SK-N-SH (cell line): ENCODE data around the gene AMPH. TPM values are rescaled to one million over a fixed set of nuclear protein-coding genes. Genes with fewer than 3 reads are reported as not detected.

Experiments
- CTCF ChIA-PET: fragments of 300-600, 350-600 bp; formaldehyde crosslinking; extraction: SDS; loops from one replicate; lab custom pipeline; 2021; lab: Yijun Ruan, JAX
- POLR2A ChIA-PET: fragments of 350-600 bp; sonication (Branson Sonifier 250); formaldehyde crosslinking; extraction: SDS; loops from one replicate; lab custom pipeline; 2020; ENCODE audit warnings: antibody characterized with exemption, inconsistent platforms; lab: Yijun Ruan, JAX
- DNase-seq: peaks from one replicate; pipeline ENCODE4 v3.0.0; 2012
- H2AFZ ChIP-seq: fragments of 200-600 bp; sonication (generic); 2 replicates; pipeline ENCODE4 v1.8.1; 2016; ENCODE audit warnings: antibody characterized with exemption, mild to moderate bottlenecking, low read depth
- H3F3A ChIP-seq: fragments of 200-600 bp; sonication (generic); replicated peaks from 2 replicates; pipeline ENCODE3; 2016; ENCODE audit warnings: antibody characterized with exemption, mild to moderate bottlenecking; ENCODE audit not compliant: insufficient read depth
- H3K27ac ChIP-seq, 2 experiments: fragments of 200-500 bp in 1 of 2; fragments of 200-600 bp in 1 of 2; sonication (Bioruptor generic) in 1 of 2; sonication (generic), shearing (Covaris generic) in 1 of 2; 2 replicates each; pipeline versions ENCODE4 v1.5.1 to v1.6.1; 2014 to 2016; ENCODE audit warnings: low read depth in 2 of 2, inconsistent platforms in 1 of 2, low read length in 1 of 2, mild to moderate bottlenecking in 1 of 2, mixed read lengths in 1 of 2
- H3K27me3 ChIP-seq: fragments of 200-600 bp; sonication (generic), shearing (Covaris generic); 2 replicates; pipeline ENCODE4 v1.6.1; 2016; ENCODE audit warnings: mixed run types; ENCODE audit not compliant: insufficient read depth
- H3K36me3 ChIP-seq, 2 experiments: fragments of 200-500 bp in 1 of 2; fragments of 200-600 bp in 1 of 2; sonication (Bioruptor generic) in 1 of 2; sonication (generic) in 1 of 2; replicated peaks in 1 of 2; 2 replicates each; pipeline versions ENCODE3 to v1.5.1; 2014 to 2016; ENCODE audit warnings: low read length in 1 of 2, mild to moderate bottlenecking in 1 of 2; ENCODE audit not compliant: insufficient read depth in 2 of 2, control insufficient read depth in 1 of 2
- H3K4me1 ChIP-seq, 2 experiments: fragments of 200-500 bp in 1 of 2; fragments of 200-600 bp in 1 of 2; sonication (Bioruptor generic) in 1 of 2; sonication (generic), shearing (Covaris generic) in 1 of 2; 2 replicates each; pipeline versions ENCODE4 v1.5.1 to v1.6.1; 2014 to 2016; ENCODE audit warnings: low read depth in 1 of 2, low read length in 1 of 2, mixed run types in 1 of 2; ENCODE audit not compliant: insufficient read depth in 2 of 2, control insufficient read depth in 1 of 2
- H3K4me2 ChIP-seq: fragments of 200-600 bp; sonication (generic), shearing (Covaris generic); 2 replicates; pipeline ENCODE4 v1.6.1; 2017; ENCODE audit warnings: mixed run types
- H3K4me3 ChIP-seq, 2 experiments: fragments of 200-500 bp in 1 of 2; fragments of 200-600 bp in 1 of 2; sonication (Bioruptor generic) in 1 of 2; sonication (generic), shearing (Covaris generic) in 1 of 2; 2 replicates each; pipeline versions ENCODE4 v1.5.1 to v1.8.1; 2014 to 2016; ENCODE audit warnings: low read depth in 2 of 2, inconsistent platforms in 1 of 2, low read length in 1 of 2, mild to moderate bottlenecking in 1 of 2, mixed read lengths in 1 of 2, moderate library complexity in 1 of 2
- H3K79me2 ChIP-seq: fragments of 200-600 bp; sonication (generic); 2 replicates; pipeline ENCODE4 v1.8.1; 2017; ENCODE audit warnings: mild to moderate bottlenecking; ENCODE audit not compliant: insufficient read depth
- H3K9ac ChIP-seq: fragments of 200-600 bp; sonication (generic); 2 replicates; pipeline ENCODE4 v1.6.1; 2017; ENCODE audit warnings: mixed run types
- H3K9me2 ChIP-seq: fragments of 200-600 bp; sonication (generic); 2 replicates; pipeline ENCODE4 v1.6.1; 2017; ENCODE audit warnings: mixed run types
- H3K9me3 ChIP-seq: fragments of 200-600 bp; sonication (generic); 2 replicates; pipeline ENCODE4 v1.6.1; 2017; ENCODE audit warnings: mixed run types, mild to moderate bottlenecking, moderate library complexity
- H4K20me1 ChIP-seq: fragments of 200-600 bp; sonication (generic); 2 replicates; pipeline ENCODE4 v1.6.1; 2017; ENCODE audit warnings: mild to moderate bottlenecking, mixed run types; ENCODE audit not compliant: insufficient read depth
- EP300 ChIP-seq, 2 experiments: IDR thresholded peaks; 2 replicates each; pipeline versions ENCODE4 v1.4.0 to v1.6.1; 2012; ENCODE audit warnings: borderline replicate concordance in 1 of 2, low read depth in 1 of 2, low read length in 1 of 2
- EZH2phosphoT487 ChIP-seq: fragments of 200-600 bp; sonication (generic); IDR thresholded peaks from 2 replicates; pipeline ENCODE4 v1.6.1; 2017; ENCODE audit warnings: low read depth, mixed run types, mild to moderate bottlenecking, antibody characterized with exemption, moderate library complexity, borderline replicate concordance
- FOXJ3 ChIP-seq: sonication (generic); formaldehyde crosslinking; IDR thresholded peaks from 2 replicates; pipeline ENCODE4 v1.5.1; 2020; ENCODE audit warnings: mild to moderate bottlenecking, missing genetic modification reagents
- FOXM1 ChIP-seq: IDR thresholded peaks from 2 replicates; pipeline ENCODE4 v1.4.0; 2012; ENCODE audit warnings: low read depth, mild to moderate bottlenecking
- GABPA ChIP-seq: IDR thresholded peaks from 2 replicates; pipeline ENCODE4 v1.4.0; 2012; ENCODE audit warnings: low read depth, mild to moderate bottlenecking
- GATA2 ChIP-seq: sonication (generic); formaldehyde crosslinking; IDR thresholded peaks from 2 replicates; pipeline ENCODE4 v1.5.0; 2020; ENCODE audit warnings: mild to moderate bottlenecking, missing genetic modification reagents
- JUND ChIP-seq: IDR thresholded peaks from 2 replicates; pipeline ENCODE4 v1.4.0; 2012
- MXI1 ChIP-seq: IDR thresholded peaks from 2 replicates; pipeline ENCODE4 v1.6.1; 2012; ENCODE audit warnings: mild to moderate bottlenecking, low read depth, low read length, improper control_type of control experiment
- NRF1 ChIP-seq: IDR thresholded peaks from 2 replicates; pipeline ENCODE4 v1.6.1; 2012; ENCODE audit warnings: low read depth, mild to moderate bottlenecking, low read length
- RXRA ChIP-seq: IDR thresholded peaks from 2 replicates; pipeline ENCODE4 v1.4.0; 2012; ENCODE audit warnings: low read depth, mild to moderate bottlenecking, borderline replicate concordance
- SIN3A ChIP-seq: IDR thresholded peaks from 2 replicates; pipeline ENCODE4 v1.6.1; 2012; ENCODE audit warnings: low read depth, mild to moderate bottlenecking, low read length, moderate library complexity, borderline replicate concordance
- TEAD4 ChIP-seq: IDR thresholded peaks from 2 replicates; pipeline ENCODE4 v1.4.0; 2012; ENCODE audit warnings: mild to moderate bottlenecking, borderline replicate concordance; ENCODE audit not compliant: insufficient read depth
- YY1 ChIP-seq: IDR thresholded peaks from 2 replicates; pipeline ENCODE4 v1.4.0; 2012; ENCODE audit warnings: low read depth, mild to moderate bottlenecking
- WGBS: methylation state at CpG from one replicate; pipeline ENCODE4 v1.1.6; 2017; ENCODE audit warnings: low lambda C conversion rate; 5-methylcytosine and 5-hydroxymethylcytosine counted together
- polyA plus RNA-seq, 3 experiments: library from polyadenylated mRNA; depleted of rRNA; stranded (reverse); fragments of >200 nt; gene quantifications; 2 replicates each; pipeline ENCODE4 v1.2.3, GENCODE V29; 2012
- TF ChIP-seq, protein P1 (sequence below): IDR thresholded peaks from 2 replicates; pipeline ENCODE4; 2012
- TF ChIP-seq, protein P2 (sequence below): fragments of 200-600 bp; sonication (generic); IDR thresholded peaks from 2 replicates; pipeline ENCODE4 v1.6.1; 2017; ENCODE audit warnings: antibody characterized with exemption, mild to moderate bottlenecking, moderate library complexity
- TF ChIP-seq, protein P3 (sequence below): IDR thresholded peaks from 2 replicates; pipeline ENCODE4 v1.4.0; 2012; ENCODE audit warnings: low read depth, borderline replicate concordance
- TF ChIP-seq, protein P4 (sequence below): IDR thresholded peaks from 2 replicates; pipeline ENCODE4 v1.4.0; 2012; ENCODE audit warnings: low read depth

AMPH gene
- polyA plus RNA-seq, 1 of the 3 experiments (the other 2 are of a cell fraction) = 0.08 TPM

DNA sequence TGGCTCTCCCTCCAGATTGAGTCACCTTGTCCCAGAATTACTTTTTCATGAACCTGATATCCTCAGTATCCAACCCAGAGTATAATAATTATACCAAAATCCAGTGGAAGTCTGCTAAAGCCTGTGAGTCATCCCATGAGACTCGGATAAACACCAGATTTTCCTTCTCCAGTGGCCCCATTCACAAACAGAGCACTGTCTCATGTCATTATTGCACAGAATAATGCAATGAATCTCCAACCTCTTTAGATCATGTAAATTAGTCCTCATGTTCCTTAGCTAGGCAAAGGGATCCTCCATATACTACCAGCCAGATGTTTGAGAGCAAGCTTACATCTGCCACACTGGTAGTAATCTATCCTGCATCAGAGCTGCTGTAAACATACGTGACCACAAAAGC, 89.0 kb downstream of the AMPH start:
- Histone ChIP-seq H4K20me1 (no peaks in the 10 kb centered on the region), H3K36me3 (no peaks in the 10 kb centered on the region), H3K4me1 (no peaks in the 10 kb centered on the region), H3K9me2 (no peaks in the 10 kb centered on the region), H3F3A (no peaks in the 10 kb centered on the region), H3K79me2 (no peaks in the 10 kb centered on the region), H3K27ac (no peak overlapping the region), H3K9ac (no peak overlapping the region), H3K27me3 (no peaks in the 10 kb centered on the region)
- CTCF ChIA-PET = interaction anchor here (2.0 kb wide), 1 partner anchor 326 kb away, joined by 4 read pairs; no protein-coding TSS in a partner anchor
- WGBS = 0% methylated on average over 2 of the region's 2 CpGs
- no peak for DNase-seq
- TF ChIP-seq, protein P1, sequence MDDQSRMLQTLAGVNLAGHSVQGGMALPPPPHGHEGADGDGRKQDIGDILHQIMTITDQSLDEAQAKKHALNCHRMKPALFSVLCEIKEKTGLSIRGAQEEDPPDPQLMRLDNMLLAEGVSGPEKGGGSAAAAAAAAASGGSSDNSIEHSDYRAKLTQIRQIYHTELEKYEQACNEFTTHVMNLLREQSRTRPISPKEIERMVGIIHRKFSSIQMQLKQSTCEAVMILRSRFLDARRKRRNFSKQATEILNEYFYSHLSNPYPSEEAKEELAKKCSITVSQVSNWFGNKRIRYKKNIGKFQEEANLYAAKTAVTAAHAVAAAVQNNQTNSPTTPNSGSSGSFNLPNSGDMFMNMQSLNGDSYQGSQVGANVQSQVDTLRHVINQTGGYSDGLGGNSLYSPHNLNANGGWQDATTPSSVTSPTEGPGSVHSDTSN = no peak
- TF ChIP-seq, all 33 proteins: peak for 0
- H3K4me3 ChIP-seq = no peak overlapping the region
- POLR2A ChIA-PET = no interaction called here
- no peak overlapping the region for H2AFZ ChIP-seq
- H3K4me2 ChIP-seq = no peak overlapping the region
- no peaks in the 10 kb centered on the region for H3K9me3 ChIP-seq

DNA sequence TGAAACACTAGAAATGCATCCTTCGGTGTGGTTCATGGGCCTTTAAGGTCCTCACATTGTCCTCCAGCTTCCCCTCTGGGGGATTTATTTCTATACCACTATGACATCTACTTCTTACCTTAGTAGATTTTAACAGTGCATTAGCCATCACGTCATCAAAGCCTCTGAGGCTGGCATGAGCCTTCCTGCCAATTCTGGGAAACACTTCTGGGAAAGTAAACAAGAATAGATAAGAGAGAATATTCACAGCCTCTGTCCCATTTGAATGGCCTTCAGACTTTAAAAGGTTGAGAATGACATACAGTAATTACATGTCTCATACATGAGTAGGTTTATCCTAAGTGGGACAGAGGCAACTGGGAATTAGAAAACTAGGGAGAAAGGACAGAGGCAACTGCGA, 89.7 kb downstream of the AMPH start:
- H3K9me3 ChIP-seq = no peaks in the 10 kb centered on the region
- H3K27ac ChIP-seq = no peak overlapping the region
- no peak for DNase-seq
- H3K4me3 ChIP-seq = no peak overlapping the region
- WGBS = 0% methylated on average over 3 of the region's 3 CpGs
- H3K4me2 ChIP-seq = no peak overlapping the region
- ChIA-PET POLR2A (no interaction called here), CTCF (interaction anchor here (2.0 kb wide), 1 partner anchor 326 kb away, joined by 4 read pairs; no protein-coding TSS in a partner anchor)
- no peaks in the 10 kb centered on the region for H3K79me2 ChIP-seq
- H3K4me1 ChIP-seq = no peaks in the 10 kb centered on the region
- TF ChIP-seq, protein P2, sequence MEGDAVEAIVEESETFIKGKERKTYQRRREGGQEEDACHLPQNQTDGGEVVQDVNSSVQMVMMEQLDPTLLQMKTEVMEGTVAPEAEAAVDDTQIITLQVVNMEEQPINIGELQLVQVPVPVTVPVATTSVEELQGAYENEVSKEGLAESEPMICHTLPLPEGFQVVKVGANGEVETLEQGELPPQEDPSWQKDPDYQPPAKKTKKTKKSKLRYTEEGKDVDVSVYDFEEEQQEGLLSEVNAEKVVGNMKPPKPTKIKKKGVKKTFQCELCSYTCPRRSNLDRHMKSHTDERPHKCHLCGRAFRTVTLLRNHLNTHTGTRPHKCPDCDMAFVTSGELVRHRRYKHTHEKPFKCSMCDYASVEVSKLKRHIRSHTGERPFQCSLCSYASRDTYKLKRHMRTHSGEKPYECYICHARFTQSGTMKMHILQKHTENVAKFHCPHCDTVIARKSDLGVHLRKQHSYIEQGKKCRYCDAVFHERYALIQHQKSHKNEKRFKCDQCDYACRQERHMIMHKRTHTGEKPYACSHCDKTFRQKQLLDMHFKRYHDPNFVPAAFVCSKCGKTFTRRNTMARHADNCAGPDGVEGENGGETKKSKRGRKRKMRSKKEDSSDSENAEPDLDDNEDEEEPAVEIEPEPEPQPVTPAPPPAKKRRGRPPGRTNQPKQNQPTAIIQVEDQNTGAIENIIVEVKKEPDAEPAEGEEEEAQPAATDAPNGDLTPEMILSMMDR = no peak
- no peaks in the 10 kb centered on the region for H4K20me1 ChIP-seq
- no peak overlapping the region for H2AFZ ChIP-seq
- H3K27me3 ChIP-seq = no peaks in the 10 kb centered on the region
- no peaks in the 10 kb centered on the region for H3F3A ChIP-seq
- no peak overlapping the region for H3K9ac ChIP-seq
- H3K9me2 ChIP-seq = no peaks in the 10 kb centered on the region; the same call in 1 of the 2 replicates
- no peaks in the 10 kb centered on the region for H3K36me3 ChIP-seq

DNA sequence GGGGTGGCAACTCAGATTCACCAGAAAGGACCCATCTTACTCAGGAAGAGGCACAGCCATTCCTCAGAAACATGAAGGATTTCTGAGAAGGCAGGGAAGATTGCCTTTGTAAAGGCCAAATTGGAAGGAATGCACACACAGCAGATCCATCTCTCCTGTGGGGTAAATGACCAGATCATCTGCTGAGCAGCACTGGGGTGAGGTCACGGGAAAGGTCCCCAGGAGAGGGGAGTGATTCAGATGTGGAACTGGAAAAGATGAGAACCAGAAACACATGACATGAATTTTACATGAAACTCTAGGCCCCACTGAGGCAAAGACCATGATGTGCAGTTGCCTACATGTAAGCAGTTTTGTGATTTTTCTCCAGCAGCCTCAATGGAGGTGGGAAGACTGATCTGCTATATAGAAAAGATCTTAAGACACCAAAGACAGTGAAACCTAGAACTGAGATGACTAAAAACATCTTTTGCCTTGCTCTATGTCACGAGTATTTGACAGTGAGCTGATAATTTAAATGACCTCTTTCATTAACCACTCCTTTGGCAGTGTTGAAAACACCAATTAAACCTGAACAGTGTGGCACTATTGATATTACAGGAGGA, 91.6 kb downstream of the AMPH start:
- CTCF ChIA-PET = interaction anchor here (1.7 kb wide), 1 partner anchor 170 kb away, joined by 4 read pairs; no protein-coding TSS in a partner anchor
- H3K9me3 ChIP-seq = no peaks in the 10 kb centered on the region

More for the DNA sequence above, 91.6 kb downstream of the AMPH start:
- Histone ChIP-seq H3K27ac (no peak overlapping the region), H3K4me3 (no peak overlapping the region), H2AFZ (no peak overlapping the region), H3K9me2 (no peaks in the 10 kb centered on the region; the same call in 1 of the 2 replicates), H3F3A (no peaks in the 10 kb centered on the region), H3K4me2 (no peak overlapping the region), H3K36me3 (no peaks in the 10 kb centered on the region), H3K27me3 (no peaks in the 10 kb centered on the region), H3K4me1 (no peaks in the 10 kb centered on the region), H4K20me1 (no peaks in the 10 kb centered on the region), H3K79me2 (no peaks in the 10 kb centered on the region), H3K9ac (no peak overlapping the region)
- TF ChIP-seq, protein P3, sequence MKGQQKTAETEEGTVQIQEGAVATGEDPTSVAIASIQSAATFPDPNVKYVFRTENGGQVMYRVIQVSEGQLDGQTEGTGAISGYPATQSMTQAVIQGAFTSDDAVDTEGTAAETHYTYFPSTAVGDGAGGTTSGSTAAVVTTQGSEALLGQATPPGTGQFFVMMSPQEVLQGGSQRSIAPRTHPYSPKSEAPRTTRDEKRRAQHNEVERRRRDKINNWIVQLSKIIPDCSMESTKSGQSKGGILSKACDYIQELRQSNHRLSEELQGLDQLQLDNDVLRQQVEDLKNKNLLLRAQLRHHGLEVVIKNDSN = no peak
- TF ChIP-seq, protein P4, sequence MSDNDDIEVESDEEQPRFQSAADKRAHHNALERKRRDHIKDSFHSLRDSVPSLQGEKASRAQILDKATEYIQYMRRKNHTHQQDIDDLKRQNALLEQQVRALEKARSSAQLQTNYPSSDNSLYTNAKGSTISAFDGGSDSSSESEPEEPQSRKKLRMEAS = no peak
- TF ChIP-seq MXI1 = no peak
- no peak for TF ChIP-seq FOXJ3 (CRISPR knock-in tag)
- TF ChIP-seq GATA2 (CRISPR knock-in tag) = no peak
- no peak for TF ChIP-seq EP300 (IDR thresholded peaks at IDR 0.05; ENCODE audit: borderline replicate concordance in 1 of 2, low read depth in 1 of 2, low read length in 1 of 2)
- no peak for TF ChIP-seq NRF1
- no peak for TF ChIP-seq FOXM1
- TF ChIP-seq TEAD4 = no peak
- no peak for TF ChIP-seq EZH2phosphoT487
- TF ChIP-seq RXRA = no peak
- no peak for TF ChIP-seq JUND
- TF ChIP-seq GABPA = no peak
- TF ChIP-seq YY1 = no peak
- no peak for TF ChIP-seq SIN3A
- 0% methylated on average over 2 of the region's 2 CpGs for WGBS
- POLR2A ChIA-PET = no interaction called here
- DNase-seq = no peak
